ENCODE data around the gene FAM216A.
"Not testable (repeated sequence)": the region's sequence is repeated elsewhere in the genome, so short reads cannot be mapped to it uniquely, and the experiment has no call there.

The FAM216A gene

GRCh38 chr12:110498984-110499706, 30.5 kb downstream of the FAM216A start:
- DNase-seq (ENCODE audit: low spot score) = no peak

DNA sequence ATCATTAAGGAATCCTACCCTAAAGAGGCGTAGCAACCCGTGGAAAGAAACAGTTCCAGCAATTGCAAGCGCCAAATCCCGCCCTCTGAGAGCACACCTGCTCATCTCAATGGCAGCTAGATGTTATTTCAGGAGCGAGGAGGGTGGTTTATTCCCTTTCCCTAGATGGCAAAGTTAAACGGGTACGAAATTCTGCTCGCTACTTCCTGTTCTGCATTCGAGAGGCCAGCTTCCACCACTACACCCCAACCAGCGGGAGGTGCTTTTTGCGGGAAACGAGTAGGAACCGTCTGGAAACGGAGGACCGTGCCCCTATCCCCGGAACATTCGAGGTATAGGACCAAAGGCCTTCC, 32.7 kb downstream of the FAM216A start:
- peak; percentile 64 for DNase-seq (ENCODE audit: low spot score)

GRCh38 chr12:110501752-110502738, 33.4 kb downstream of the FAM216A start, which contains the start of the genes RAD9B and VPS29:
RAD9B (plus strand) TSS chr12:110502331; CDS start chr12:110502338, 7 bp downstream.
VPS29 (minus strand) TSS chr12:110502111; CDS start chr12:110502051, 60 bp downstream.
- peak; percentile 99 for DNase-seq (ENCODE audit: low spot score)

- no peak for DNase-seq (ENCODE audit: low spot score)
Measured at GRCh38 chr12:110503432-110503831, 34.8 kb downstream of the FAM216A start.

DNA sequence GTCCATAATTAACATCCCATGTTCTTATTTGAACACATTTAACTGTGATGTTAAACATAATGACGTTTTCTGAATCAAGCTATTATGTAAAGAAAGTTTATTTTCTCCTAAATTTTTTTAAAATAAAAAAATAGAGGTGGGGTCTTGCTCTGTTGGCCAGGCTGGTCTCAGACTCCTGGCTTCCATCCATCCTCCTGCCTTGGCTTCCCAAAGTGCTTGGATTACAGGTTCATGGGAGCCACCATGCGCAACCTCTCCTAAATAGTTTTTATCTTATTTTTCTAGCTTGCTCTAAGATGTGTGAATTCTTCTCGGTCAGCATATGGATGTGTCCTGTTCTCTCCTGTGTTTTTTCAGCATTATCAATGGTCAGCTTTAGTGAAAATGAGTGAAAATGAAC, 36.7 kb downstream of the FAM216A start:
- no peak for DNase-seq (ENCODE audit: low spot score)

- no peak for DNase-seq (ENCODE audit: low spot score)
Measured at GRCh38 chr12:110508071-110508586, 39.5 kb downstream of the FAM216A start.

GRCh38 chr12:110513842-110514241, 45.2 kb downstream of the FAM216A start:
- no peak for DNase-seq (ENCODE audit: low spot score)

DNA sequence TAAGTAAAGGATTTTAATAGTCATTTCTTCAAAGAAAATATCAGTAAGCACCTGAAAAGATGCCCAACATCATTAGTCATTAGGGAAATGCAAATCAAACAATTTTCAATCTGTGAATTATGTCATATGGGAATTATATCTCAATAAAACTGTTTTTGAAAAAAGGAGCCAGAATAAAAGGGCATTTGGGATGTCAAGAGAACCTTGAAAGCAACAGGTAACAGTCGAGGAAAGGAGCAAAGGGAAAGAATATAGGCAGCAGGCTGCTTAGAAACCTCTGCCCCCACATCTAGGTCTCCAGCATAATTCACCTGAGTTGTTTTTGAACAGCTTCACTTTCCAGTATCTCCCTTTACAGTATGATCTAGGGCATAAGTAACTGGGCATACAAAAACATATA, 45.7 kb downstream of the FAM216A start:
- no peak for DNase-seq (ENCODE audit: low spot score)

GRCh38 chr12:110516995-110517394, 48.4 kb downstream of the FAM216A start:
- DNase-seq (ENCODE audit: low spot score) = no peak

GRCh38 chr12:110518014-110518413, 49.4 kb downstream of the FAM216A start:
- DNase-seq (ENCODE audit: low spot score) = not testable (repeated sequence)

GRCh38 chr12:110520876-110521712, 52.4 kb downstream of the FAM216A start:
- DNase-seq (ENCODE audit: low spot score) = not testable (repeated sequence)

DNA sequence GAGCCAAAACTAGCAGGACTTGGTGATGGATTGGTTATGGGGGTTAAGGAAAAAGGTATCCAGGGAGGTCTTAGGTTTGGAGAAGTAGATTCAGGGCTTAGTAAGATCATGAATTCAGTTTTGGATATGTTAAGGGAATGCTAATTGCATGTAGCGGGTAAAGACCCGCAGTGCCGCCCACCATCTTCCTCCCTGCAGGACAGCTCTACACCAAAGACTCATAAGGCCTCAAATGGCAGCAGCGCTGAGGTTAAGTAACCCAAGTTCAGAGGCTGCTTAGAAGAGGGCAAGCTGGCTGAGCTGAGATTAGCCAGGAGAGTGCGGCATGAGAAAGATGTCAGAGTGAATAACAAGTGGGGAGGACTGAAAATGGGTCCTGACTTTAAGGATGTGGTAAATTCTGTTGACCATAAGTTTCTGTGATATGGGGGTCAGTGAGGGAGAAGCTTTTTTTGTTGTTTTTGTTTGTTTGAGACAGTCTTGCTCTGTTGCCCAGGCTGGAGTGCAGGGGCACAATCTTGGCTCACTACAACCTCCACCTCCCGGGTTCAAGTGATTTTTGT, 59.7 kb downstream of the FAM216A start:
- no peak for DNase-seq (ENCODE audit: low spot score)

GRCh38 chr12:110530511-110530910, 61.9 kb downstream of the FAM216A start:
- no peak for DNase-seq (ENCODE audit: low spot score)

- DNase-seq (ENCODE audit: low spot score) = no peak
Measured at GRCh38 chr12:110531741-110532333, 63.2 kb downstream of the FAM216A start.

DNA sequence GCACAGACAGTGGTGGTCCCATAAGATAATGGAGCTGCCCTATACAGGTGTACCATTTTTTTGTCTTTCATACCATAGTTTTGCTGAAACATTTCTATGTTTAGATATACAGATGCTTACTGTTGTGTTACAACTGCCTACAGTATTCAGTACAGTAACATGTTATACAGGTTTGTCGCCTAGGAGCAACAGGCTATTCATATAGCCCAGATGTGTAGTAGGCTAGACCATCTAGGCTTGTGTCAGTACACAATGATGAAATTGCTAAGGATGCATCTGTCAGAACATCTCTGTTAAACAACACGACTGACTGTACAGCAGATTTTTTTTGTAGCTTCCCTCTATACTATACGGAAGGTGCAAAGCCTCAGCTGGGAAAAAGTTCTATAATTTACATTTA, 64.0 kb downstream of the FAM216A start:
- DNase-seq (ENCODE audit: low spot score) = no peak

GRCh38 chr12:110533607-110534006, 65.0 kb downstream of the FAM216A start:
- DNase-seq (ENCODE audit: low spot score) = no peak

- DNase-seq (ENCODE audit: low spot score) = no peak
Measured at GRCh38 chr12:110534811-110535210, 66.2 kb downstream of the FAM216A start.

GRCh38 chr12:110536834-110537604, 68.4 kb downstream of the FAM216A start:
- DNase-seq (ENCODE audit: low spot score) = no peak

DNA sequence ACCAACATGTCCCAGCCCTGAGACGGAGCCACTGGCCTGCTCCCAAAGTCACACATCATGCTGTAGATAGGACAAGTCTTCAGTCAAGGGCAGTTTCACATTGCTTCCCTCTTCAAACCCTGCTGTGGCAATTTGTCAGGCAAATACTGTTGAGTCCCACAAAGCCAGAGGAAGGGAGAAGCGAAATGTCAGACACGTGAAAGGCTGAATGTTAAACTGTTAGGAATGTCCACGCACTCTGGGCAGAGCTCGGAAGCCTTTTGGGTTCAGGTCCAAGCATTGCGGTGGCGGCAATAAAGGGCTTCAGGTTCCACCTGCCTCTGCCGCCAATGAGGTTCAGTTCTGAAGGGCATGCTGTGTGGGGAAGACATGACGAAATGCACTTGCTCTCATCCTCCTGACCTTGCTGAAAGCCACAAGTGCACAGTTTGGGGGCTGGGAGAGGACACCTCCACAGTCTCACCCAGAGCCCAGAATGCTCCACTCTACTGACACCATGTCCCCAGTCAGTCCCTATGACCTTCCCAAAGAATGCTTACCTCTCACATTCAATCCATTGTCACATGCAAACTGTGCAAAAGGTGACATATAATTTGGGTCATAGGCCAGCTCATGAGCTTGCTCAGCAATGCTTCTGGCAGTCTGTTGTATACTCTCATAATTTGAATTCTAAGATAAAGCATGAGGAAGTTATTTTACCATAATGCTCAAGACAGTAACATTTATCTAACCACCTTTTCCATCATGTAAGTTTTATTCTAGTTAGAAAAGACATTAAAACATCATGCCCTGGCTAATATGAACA, 69.2 kb downstream of the FAM216A start:
- no peak for DNase-seq (ENCODE audit: low spot score)
